WTC11 (cell line): ENCODE results near the gene JAZF1.

Experiments
- CTCF ChIP-seq: fragments of 200-600 bp; IDR thresholded peaks from 2 replicates; pipeline ENCODE4 v1.8.0; 2022; ENCODE audit warnings: antibody characterized with exemption
- RELA ChIP-seq: sonication (generic); formaldehyde crosslinking; IDR thresholded peaks from 2 replicates; pipeline ENCODE4 v1.8.1; 2022; ENCODE audit warnings: missing genetic modification reagents, mild to moderate bottlenecking, borderline replicate concordance
- SOX15 ChIP-seq: fragments of 250-450 bp; sonication (Bioruptor Pico); IDR thresholded peaks from 2 replicates; pipeline ENCODE4 v1.9.0; 2021; ENCODE audit warnings: mild to moderate bottlenecking
- TEAD1 ChIP-seq: sonication (generic); formaldehyde crosslinking; IDR thresholded peaks from 2 replicates; pipeline ENCODE4 v1.8.0; 2022; ENCODE audit warnings: mild to moderate bottlenecking, missing genetic modification reagents
- USF1 ChIP-seq: sonication (generic); formaldehyde crosslinking; IDR thresholded peaks from 2 replicates; pipeline ENCODE4 v1.8.0; 2022; ENCODE audit warnings: mild to moderate bottlenecking, missing genetic modification reagents
- ZNF317 ChIP-seq: sonication (generic); formaldehyde crosslinking; IDR thresholded peaks from 2 replicates; pipeline ENCODE4 v1.8.1; 2023; ENCODE audit warnings: low read depth, mild to moderate bottlenecking, moderate library complexity, missing genetic modification reagents, borderline replicate concordance
- ZNF512 ChIP-seq: sonication (generic); formaldehyde crosslinking; IDR thresholded peaks from 2 replicates; pipeline ENCODE4 v1.8.1; 2022; ENCODE audit warnings: missing genetic modification reagents, borderline replicate concordance
- TF ChIP-seq, protein P1 (sequence below): sonication (generic); formaldehyde crosslinking; IDR thresholded peaks from 2 replicates; pipeline ENCODE4 v1.8.1; 2022; ENCODE audit warnings: low read depth, mild to moderate bottlenecking, moderate library complexity, missing genetic modification reagents, borderline replicate concordance
- TF ChIP-seq, protein P2 (sequence below): fragments of 250-450 bp; sonication (Bioruptor Pico); IDR thresholded peaks from 2 replicates; pipeline ENCODE4 v1.9.0; 2021; ENCODE audit warnings: moderate library complexity, mild to moderate bottlenecking, inconsistent platforms, borderline replicate concordance
- TF ChIP-seq, protein P3 (sequence below): fragments of 250-450 bp; sonication (Bioruptor Pico); IDR thresholded peaks from 2 replicates; pipeline ENCODE4 v1.9.0; 2021; ENCODE audit warnings: mild to moderate bottlenecking, borderline replicate concordance
- TF ChIP-seq, protein P4 (sequence below): sonication (generic); formaldehyde crosslinking; IDR thresholded peaks from 2 replicates; pipeline ENCODE4 v1.8.0; 2022; ENCODE audit warnings: mild to moderate bottlenecking, missing genetic modification reagents

DNA sequence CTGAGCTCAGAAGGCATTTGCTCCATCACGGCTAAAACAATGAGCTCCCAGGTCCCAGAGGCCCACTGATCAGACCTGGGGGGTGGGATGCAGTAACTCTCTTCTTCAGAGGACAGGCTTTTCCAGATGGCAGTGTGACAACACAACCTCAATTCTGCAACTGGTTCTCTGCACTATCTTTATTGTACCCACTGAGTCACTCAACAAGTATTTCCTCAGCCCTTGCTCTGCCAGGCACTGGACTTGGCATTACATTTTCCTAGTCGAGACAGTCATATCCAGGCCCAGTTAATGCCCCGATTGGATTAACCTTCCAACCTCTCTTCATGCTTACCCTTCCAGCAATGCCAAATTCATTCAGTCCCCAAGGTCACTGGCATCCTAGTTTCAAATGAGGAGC lies 72.6 kb downstream of the JAZF1 start:
- TF ChIP-seq, protein P1, sequence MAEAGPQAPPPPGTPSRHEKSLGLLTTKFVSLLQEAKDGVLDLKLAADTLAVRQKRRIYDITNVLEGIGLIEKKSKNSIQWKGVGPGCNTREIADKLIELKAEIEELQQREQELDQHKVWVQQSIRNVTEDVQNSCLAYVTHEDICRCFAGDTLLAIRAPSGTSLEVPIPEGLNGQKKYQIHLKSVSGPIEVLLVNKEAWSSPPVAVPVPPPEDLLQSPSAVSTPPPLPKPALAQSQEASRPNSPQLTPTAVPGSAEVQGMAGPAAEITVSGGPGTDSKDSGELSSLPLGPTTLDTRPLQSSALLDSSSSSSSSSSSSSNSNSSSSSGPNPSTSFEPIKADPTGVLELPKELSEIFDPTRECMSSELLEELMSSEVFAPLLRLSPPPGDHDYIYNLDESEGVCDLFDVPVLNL (CRISPR knock-in tag), result no peak
- no peak for TF ChIP-seq ZNF317 (CRISPR knock-in tag)
- TF ChIP-seq CTCF, result no peak
- TF ChIP-seq SOX15 (CRISPR knock-in tag), result no peak
- no peak for TF ChIP-seq USF1
- no peak for TF ChIP-seq ZNF512 (CRISPR knock-in tag)
- no peak for TF ChIP-seq RELA (CRISPR knock-in tag)
- TF ChIP-seq, protein P2, sequence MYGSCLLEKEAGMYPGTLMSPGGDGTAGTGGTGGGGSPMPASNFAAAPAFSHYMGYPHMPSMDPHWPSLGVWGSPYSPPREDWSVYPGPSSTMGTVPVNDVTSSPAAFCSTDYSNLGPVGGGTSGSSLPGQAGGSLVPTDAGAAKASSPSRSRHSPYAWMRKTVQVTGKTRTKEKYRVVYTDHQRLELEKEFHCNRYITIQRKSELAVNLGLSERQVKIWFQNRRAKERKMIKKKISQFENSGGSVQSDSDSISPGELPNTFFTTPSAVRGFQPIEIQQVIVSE (CRISPR knock-in tag), result no peak
- no peak for TF ChIP-seq TEAD1 (CRISPR knock-in tag)
- TF ChIP-seq, protein P3, sequence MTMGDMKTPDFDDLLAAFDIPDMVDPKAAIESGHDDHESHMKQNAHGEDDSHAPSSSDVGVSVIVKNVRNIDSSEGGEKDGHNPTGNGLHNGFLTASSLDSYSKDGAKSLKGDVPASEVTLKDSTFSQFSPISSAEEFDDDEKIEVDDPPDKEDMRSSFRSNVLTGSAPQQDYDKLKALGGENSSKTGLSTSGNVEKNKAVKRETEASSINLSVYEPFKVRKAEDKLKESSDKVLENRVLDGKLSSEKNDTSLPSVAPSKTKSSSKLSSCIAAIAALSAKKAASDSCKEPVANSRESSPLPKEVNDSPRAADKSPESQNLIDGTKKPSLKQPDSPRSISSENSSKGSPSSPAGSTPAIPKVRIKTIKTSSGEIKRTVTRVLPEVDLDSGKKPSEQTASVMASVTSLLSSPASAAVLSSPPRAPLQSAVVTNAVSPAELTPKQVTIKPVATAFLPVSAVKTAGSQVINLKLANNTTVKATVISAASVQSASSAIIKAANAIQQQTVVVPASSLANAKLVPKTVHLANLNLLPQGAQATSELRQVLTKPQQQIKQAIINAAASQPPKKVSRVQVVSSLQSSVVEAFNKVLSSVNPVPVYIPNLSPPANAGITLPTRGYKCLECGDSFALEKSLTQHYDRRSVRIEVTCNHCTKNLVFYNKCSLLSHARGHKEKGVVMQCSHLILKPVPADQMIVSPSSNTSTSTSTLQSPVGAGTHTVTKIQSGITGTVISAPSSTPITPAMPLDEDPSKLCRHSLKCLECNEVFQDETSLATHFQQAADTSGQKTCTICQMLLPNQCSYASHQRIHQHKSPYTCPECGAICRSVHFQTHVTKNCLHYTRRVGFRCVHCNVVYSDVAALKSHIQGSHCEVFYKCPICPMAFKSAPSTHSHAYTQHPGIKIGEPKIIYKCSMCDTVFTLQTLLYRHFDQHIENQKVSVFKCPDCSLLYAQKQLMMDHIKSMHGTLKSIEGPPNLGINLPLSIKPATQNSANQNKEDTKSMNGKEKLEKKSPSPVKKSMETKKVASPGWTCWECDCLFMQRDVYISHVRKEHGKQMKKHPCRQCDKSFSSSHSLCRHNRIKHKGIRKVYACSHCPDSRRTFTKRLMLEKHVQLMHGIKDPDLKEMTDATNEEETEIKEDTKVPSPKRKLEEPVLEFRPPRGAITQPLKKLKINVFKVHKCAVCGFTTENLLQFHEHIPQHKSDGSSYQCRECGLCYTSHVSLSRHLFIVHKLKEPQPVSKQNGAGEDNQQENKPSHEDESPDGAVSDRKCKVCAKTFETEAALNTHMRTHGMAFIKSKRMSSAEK, result no peak
- TF ChIP-seq, protein P4, sequence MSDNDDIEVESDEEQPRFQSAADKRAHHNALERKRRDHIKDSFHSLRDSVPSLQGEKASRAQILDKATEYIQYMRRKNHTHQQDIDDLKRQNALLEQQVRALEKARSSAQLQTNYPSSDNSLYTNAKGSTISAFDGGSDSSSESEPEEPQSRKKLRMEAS (CRISPR knock-in tag), result no peak
